Natural killer cell (primary cell): Measurements from ENCODE around the gene PCYT2. TPM values are rescaled to one million over a fixed set of nuclear protein-coding genes. Genes with fewer than 3 reads are reported as not detected.
A peak's percentile ranks its signal among the peaks of the same experiment; 100 is the strongest.

Experiments used
- ATAC-seq, 3 donors: fragments of 150-1000 bp in 2 of 3; fragments of 200-7000 bp in 1 of 3; cut with Tn5 transposase; 1 replicate in 1 of 3; 2 replicates in 2 of 3; pipeline ENCODE4 v1.10.0; 2021; ENCODE audit warnings: mild to moderate bottlenecking in 2 of 3, moderate library complexity in 2 of 3
- DNase-seq, 2 donors: peaks; one replicate each; pipeline versions ENCODE4 v3.0.0 to v3.0.0-alpha.2; 2013 to 2021; ENCODE audit warnings: mixed read lengths in 1 of 2
- H3K27ac ChIP-seq: one replicate; pipeline ENCODE4 v1.5.1; 2013; ENCODE audit warnings: mild to moderate bottlenecking, low read length
- H3K27me3 ChIP-seq: one replicate; pipeline ENCODE4 v1.6.1; 2013; ENCODE audit warnings: low read length; ENCODE audit not compliant: control insufficient read depth, insufficient read depth
- H3K36me3 ChIP-seq: one replicate; pipeline ENCODE4 v1.6.1; 2013; ENCODE audit warnings: low read length; ENCODE audit not compliant: control insufficient read depth, insufficient read depth
- H3K4me1 ChIP-seq: one replicate; pipeline ENCODE4 v1.6.1; 2013; ENCODE audit warnings: low read length; ENCODE audit not compliant: control insufficient read depth, insufficient read depth
- H3K4me3 ChIP-seq: one replicate; pipeline ENCODE4 v1.5.1; 2013; ENCODE audit warnings: low read length
- H3K9me3 ChIP-seq: one replicate; pipeline ENCODE4 v1.6.1; 2013; ENCODE audit warnings: low read length; ENCODE audit not compliant: control insufficient read depth, insufficient read depth
- H3K27ac Mint-ChIP-seq, 2 donors: one replicate each; pipeline ENCODE4 v1.8.0; 2022; ENCODE audit warnings: mild to moderate bottlenecking in 2 of 2, mixed read lengths in 2 of 2, moderate library complexity in 1 of 2
- H3K27me3 Mint-ChIP-seq, 2 donors: one replicate each; pipeline ENCODE4 v1.8.0; 2022; ENCODE audit warnings: low read depth in 2 of 2, mixed read lengths in 2 of 2
- H3K36me3 Mint-ChIP-seq: one replicate; pipeline ENCODE4 v1.8.0; 2022; ENCODE audit warnings: mixed read lengths
- H3K4me1 Mint-ChIP-seq, 2 donors: one replicate each; pipeline ENCODE4 v1.8.0; 2022; ENCODE audit warnings: mixed read lengths in 2 of 2
- H3K4me3 Mint-ChIP-seq: one replicate; pipeline ENCODE4 v1.8.0; 2022; ENCODE audit warnings: mild to moderate bottlenecking, moderate library complexity, mixed read lengths
- H3K9me3 Mint-ChIP-seq, 2 donors: one replicate each; pipeline ENCODE4 v1.8.0; 2022; ENCODE audit warnings: mixed read lengths in 2 of 2
- CTCF ChIP-seq: fragments of 200-600 bp; IDR thresholded peaks from one replicate; pipeline ENCODE4 v1.8.0; 2022; ENCODE audit warnings: antibody characterized with exemption
- whole genome bisulfite sequencing: methylation state at CpG from one replicate; pipeline ENCODE4 v1.1.7; 2013; ENCODE audit warnings: missing lambda C conversion rate; ENCODE audit not compliant: insufficient coverage; 5-methylcytosine and 5-hydroxymethylcytosine counted together
- intact Hi-C: fragments of 100-400 bp; cut with micrococcal nuclease; formaldehyde crosslinking; loops from one replicate; pipeline ENCODE4 v1.14.2; 2022
- total RNA-seq, 4 donors: library from RNA; stranded (reverse); fragments of 120-200 nt in 1 of 4; gene quantifications; one replicate each; pipeline versions ENCODE4 v1.2.3 to v1.2.4, GENCODE V29; 2013 to 2022

PCYT2 gene
- total RNA-seq, 3 donors from 2014 or later (not counting 1 experiment from before 2014, with no cell fraction given), result 30.6 to 34.4 (median 34.2) TPM

- no peaks in the 10 kb centered on the region for H3K27me3 ChIP-seq
- H3K4me3 ChIP-seq, result peak overlapping the region; percentile 87
- Mint-ChIP-seq H3K27ac (peak overlapping the region; percentile 85 to 90), H3K4me1 (peaks cover 14 to 40% of the 10 kb centered on the region in 2 donors), H3K36me3 (no peaks in the 10 kb centered on the region), H3K9me3 (no peaks in the 10 kb centered on the region), H3K4me3 (peak overlapping the region; percentile 88), H3K27me3 (no peaks in the 10 kb centered on the region)
- under 1% methylated on average over 86 of the region's 86 CpGs for WGBS
- no peaks in the 10 kb centered on the region for H3K9me3 ChIP-seq
- DNase-seq (peak; percentile 96 to 97), ATAC-seq (peak in 2 of 3 donors; percentile 25 to 48)
- TF ChIP-seq CTCF, result peak; percentile 38
- H3K27ac ChIP-seq, result peak overlapping the region; percentile 96
- peaks cover 25% of the 10 kb centered on the region for H3K36me3 ChIP-seq
- H3K4me1 ChIP-seq, result peaks cover 48% of the 10 kb centered on the region
- intact Hi-C loops, result loop anchor here (10.0 kb wide), 1 partner anchor 223 kb away; the partner anchor contains the start of gene FASN
Observed at GRCh38 chr17:81871387-81872230, 39.6 kb downstream of the PCYT2 start.

- peak within 1 kb of the TSS; percentile 96 for H3K27ac ChIP-seq
- DNase-seq, result no peak
- Mint-ChIP-seq H3K9me3 (no peaks in the 10 kb centered on the region), H3K27ac (peak within 1 kb of the TSS; percentile 88 to 90), H3K36me3 (no peaks in the 10 kb centered on the region), H3K4me3 (peak within 1 kb of the TSS; percentile 88), H3K27me3 (no peaks in the 10 kb centered on the region), H3K4me1 (peaks cover 14 to 40% of the 10 kb centered on the region in 2 donors)
- H3K27me3 ChIP-seq, result no peaks in the 10 kb centered on the region
- under 1% methylated on average over 64 of the region's 64 CpGs for WGBS
- H3K4me3 ChIP-seq, result peak within 1 kb of the TSS; percentile 87
- no peak for TF ChIP-seq CTCF
- intact Hi-C loops, result loop anchor here (1.0 to 10.0 kb wide), 2 partner anchors 10 to 224 kb away; partner anchors contain the start of gene FASN
- peak; percentile 63 to 82 (median 74) for ATAC-seq
- H3K4me1 ChIP-seq, result peaks cover 54% of the 10 kb centered on the region
- H3K36me3 ChIP-seq, result peaks cover 25% of the 10 kb centered on the region
- H3K9me3 ChIP-seq, result no peaks in the 10 kb centered on the region
Observed at GRCh38 chr17:81870981-81871386, 40.2 kb downstream of the PCYT2 start, which contains the start of gene ARHGDIA. TSS of gene ARHGDIA (minus strand) at chr17:81871337. CDS start at chr17:81869930, 1,407 bp downstream.

GRCh38 chr17:81870131-81870980, 40.8 kb downstream of the PCYT2 start:
- Mint-ChIP-seq H3K4me3 (peak overlapping the region; percentile 85), H3K27me3 (no peaks in the 10 kb centered on the region), H3K27ac (peak overlapping the region; percentile 87 to 88), H3K4me1 (peaks cover 14 to 43% of the 10 kb centered on the region in 2 donors), H3K36me3 (no peaks in the 10 kb centered on the region), H3K9me3 (no peaks in the 10 kb centered on the region)
- Histone ChIP-seq H3K4me1 (peaks cover 54% of the 10 kb centered on the region), H3K36me3 (peaks cover 25% of the 10 kb centered on the region), H3K9me3 (no peaks in the 10 kb centered on the region), H3K27me3 (no peaks in the 10 kb centered on the region), H3K27ac (peak overlapping the region; percentile 77), H3K4me3 (peak overlapping the region; percentile 50)
- intact Hi-C loops, result loop anchor here (1.0 to 10.0 kb wide), 2 partner anchors 9 to 224 kb away; partner anchors contain the start of gene FASN
- no peak for TF ChIP-seq CTCF
- DNase-seq (peak; percentile 53 to 68), ATAC-seq (peak; percentile 14 to 45 (median 43))
- 1% methylated on average over 65 of the region's 65 CpGs for WGBS
